ENCODE results near the gene TLE4.
A peak's percentile ranks its signal among the peaks of the same experiment; 100 is the strongest.
"Not testable (repeated sequence)": the region's sequence is repeated elsewhere in the genome, so short reads cannot be mapped to it uniquely, and the experiment has no call there.

Gene TLE4

GRCh38 chr9:79571309-79572031 is at the start of gene TLE4:
Gene TLE4 (plus strand): TSS chr9:79571965. CDS start chr9:79572791, 826 bp downstream.
- DNase-seq (ENCODE audit: low read depth in 3 of 3), result peak; percentile 97 to 99 (median 98)

- no peak for DNase-seq (ENCODE audit: low read depth in 3 of 3)
Measured at GRCh38 chr9:79522793-79523192, 49.0 kb upstream of the TLE4 start.

- DNase-seq (ENCODE audit: low read depth in 3 of 3), result no peak
Measured at GRCh38 chr9:79524266-79524665, 47.5 kb upstream of the TLE4 start.

GRCh38 chr9:79526149-79526672 is 45.6 kb upstream of the TLE4 start:
- no peak for DNase-seq (ENCODE audit: low read depth in 3 of 3)

GRCh38 chr9:79535534-79535933 is 36.2 kb upstream of the TLE4 start:
- no peak for DNase-seq (ENCODE audit: low read depth in 3 of 3)

- no peak for DNase-seq (ENCODE audit: low read depth in 3 of 3)
Measured at GRCh38 chr9:79537838-79538237, 33.9 kb upstream of the TLE4 start.

- no peak for DNase-seq (ENCODE audit: low read depth in 3 of 3)
Measured at GRCh38 chr9:79542735-79543620, 28.8 kb upstream of the TLE4 start.

GRCh38 chr9:79544375-79544774 is 27.4 kb upstream of the TLE4 start:
- not testable (repeated sequence) for DNase-seq (ENCODE audit: low read depth in 3 of 3)

GRCh38 chr9:79551586-79551985 is 20.2 kb upstream of the TLE4 start:
- DNase-seq (ENCODE audit: low read depth in 3 of 3), result no peak

- no peak for DNase-seq (ENCODE audit: low read depth in 3 of 3)
Measured at GRCh38 chr9:79551994-79552393, 19.8 kb upstream of the TLE4 start.

GRCh38 chr9:79555474-79556089 is 16.2 kb upstream of the TLE4 start:
- no peak for DNase-seq (ENCODE audit: low read depth in 3 of 3)

GRCh38 chr9:79559495-79560181 is 12.1 kb upstream of the TLE4 start:
- no peak for DNase-seq (ENCODE audit: low read depth in 3 of 3)

GRCh38 chr9:79562749-79563386 is 8.9 kb upstream of the TLE4 start:
- DNase-seq (ENCODE audit: low read depth in 3 of 3), result no peak

- no peak for DNase-seq (ENCODE audit: low read depth in 3 of 3)
Measured at GRCh38 chr9:79564105-79564504, 7.7 kb upstream of the TLE4 start.

- DNase-seq (ENCODE audit: low read depth in 3 of 3), result no peak
Measured at GRCh38 chr9:79565245-79565644, 6.5 kb upstream of the TLE4 start.

GRCh38 chr9:79567671-79568098 is 4.1 kb upstream of the TLE4 start:
- no peak for DNase-seq (ENCODE audit: low read depth in 3 of 3)

- no peak for DNase-seq (ENCODE audit: low read depth in 3 of 3)
Measured at GRCh38 chr9:79568337-79569101, 3.2 kb upstream of the TLE4 start.

GRCh38 chr9:79569814-79570447 is 1.8 kb upstream of the TLE4 start:
- DNase-seq (ENCODE audit: low read depth in 3 of 3), result no peak

GRCh38 chr9:79570448-79571308 is 1.1 kb upstream of the TLE4 start:
- peak in 1 of 3 experiments; percentile 29 for DNase-seq (ENCODE audit: low read depth in 3 of 3)

All from stimulated activated CD4-positive, alpha-beta T cell treated with anti-CD3 and anti-CD28 coated beads, TNF-alpha, amount 100 ng/mL, for 4 hours (primary cell).